K562 (cell line): ENCODE measurements around the gene FAF2.

Experiments
- EZH2 ChIP-seq: IDR thresholded peaks from 2 replicates; pipeline ENCODE4 v1.6.1; 2012; ENCODE audit warnings: low read depth, mild to moderate bottlenecking, inconsistent platforms, low read length, borderline replicate concordance
- JUNB ChIP-seq: fragments of 450-650 bp; formaldehyde crosslinking; conservative IDR thresholded peaks from 2 replicates; pipeline ENCODE4 v1.4.0; 2020; ENCODE audit warnings: mild to moderate bottlenecking
- MTA2 ChIP-seq: fragments of 450-650 bp; IDR thresholded peaks from 2 replicates; pipeline ENCODE4 v1.6.1; 2016; ENCODE audit warnings: low read depth
- NFIX ChIP-seq: fragments of 250-450 bp; sonication (Bioruptor Pico); IDR thresholded peaks from 2 replicates; pipeline ENCODE4 v1.4.0; 2020; ENCODE audit warnings: low read depth, mild to moderate bottlenecking, moderate library complexity
- PHF8 ChIP-seq: fragments of 200-600 bp; sonication (generic); IDR thresholded peaks from 2 replicates; pipeline ENCODE4 v1.6.1; 2012; ENCODE audit warnings: mixed run types, mild to moderate bottlenecking, inconsistent platforms, low read length, moderate library complexity, borderline replicate concordance
- POLR2A ChIP-seq: fragments of 450-650 bp; conservative IDR thresholded peaks from 2 replicates; pipeline ENCODE4 v1.6.1; 2016
- TF ChIP-seq, protein P1 (sequence below), 3 experiments: IDR thresholded peaks in 2 of 3; conservative IDR thresholded peaks in 1 of 3; 2 replicates each; pipeline ENCODE4 v1.5.1; 2011 to 2012; ENCODE audit warnings: low read length in 3 of 3, mild to moderate bottlenecking in 3 of 3, control low read depth in 2 of 3, improper control_type of control experiment in 1 of 3, inconsistent platforms in 1 of 3, low read depth in 1 of 3, mixed read lengths in 1 of 3, moderate library complexity in 1 of 3; ENCODE audit not compliant: insufficient read depth in 2 of 3

DNA sequence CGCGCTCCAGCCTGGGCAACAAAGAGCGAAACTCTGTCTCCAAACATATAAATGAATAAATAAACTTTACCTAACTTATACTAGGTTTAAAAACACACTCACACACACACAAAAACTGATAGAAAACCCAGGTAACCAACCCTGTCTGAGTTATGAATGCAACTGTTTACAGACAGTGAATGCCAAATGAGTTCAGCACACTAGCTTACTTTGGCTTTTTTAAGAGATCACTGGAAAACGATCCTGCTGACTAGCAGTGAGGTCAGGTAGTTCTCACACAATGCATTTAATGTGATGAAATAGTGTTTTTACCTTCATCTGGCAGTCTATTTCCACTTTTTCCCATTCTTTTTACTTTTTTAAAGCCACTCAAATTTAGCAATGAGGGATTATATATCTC lies 22.4 kb downstream of the FAF2 start:
- no peak for TF ChIP-seq JUNB (CRISPR knock-in tag)
- TF ChIP-seq, protein P1, sequence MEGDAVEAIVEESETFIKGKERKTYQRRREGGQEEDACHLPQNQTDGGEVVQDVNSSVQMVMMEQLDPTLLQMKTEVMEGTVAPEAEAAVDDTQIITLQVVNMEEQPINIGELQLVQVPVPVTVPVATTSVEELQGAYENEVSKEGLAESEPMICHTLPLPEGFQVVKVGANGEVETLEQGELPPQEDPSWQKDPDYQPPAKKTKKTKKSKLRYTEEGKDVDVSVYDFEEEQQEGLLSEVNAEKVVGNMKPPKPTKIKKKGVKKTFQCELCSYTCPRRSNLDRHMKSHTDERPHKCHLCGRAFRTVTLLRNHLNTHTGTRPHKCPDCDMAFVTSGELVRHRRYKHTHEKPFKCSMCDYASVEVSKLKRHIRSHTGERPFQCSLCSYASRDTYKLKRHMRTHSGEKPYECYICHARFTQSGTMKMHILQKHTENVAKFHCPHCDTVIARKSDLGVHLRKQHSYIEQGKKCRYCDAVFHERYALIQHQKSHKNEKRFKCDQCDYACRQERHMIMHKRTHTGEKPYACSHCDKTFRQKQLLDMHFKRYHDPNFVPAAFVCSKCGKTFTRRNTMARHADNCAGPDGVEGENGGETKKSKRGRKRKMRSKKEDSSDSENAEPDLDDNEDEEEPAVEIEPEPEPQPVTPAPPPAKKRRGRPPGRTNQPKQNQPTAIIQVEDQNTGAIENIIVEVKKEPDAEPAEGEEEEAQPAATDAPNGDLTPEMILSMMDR (IDR thresholded peaks at IDR 0.05 in 2 of 3, conservative IDR thresholded peaks at IDR 0.05 in 1 of 3; ENCODE audit: insufficient read depth in 2 of 3, low read depth in 1 of 3, low read length in 3 of 3), result no peak
- TF ChIP-seq PHF8, result no peak
- no peak for TF ChIP-seq MTA2
- no peak for TF ChIP-seq POLR2A
- TF ChIP-seq NFIX, result no peak
- no peak for TF ChIP-seq EZH2
